GM12872 (cell line): ENCODE data around the gene IMPG1.

Experiments
- TF ChIP-seq, protein P1 (sequence below): IDR thresholded peaks from 3 replicates; pipeline ENCODE4 v1.5.1; 2011; ENCODE audit warnings: low read depth, mild to moderate bottlenecking, low read length, moderate library complexity; ENCODE audit not compliant: insufficient read depth

Gene IMPG1

DNA sequence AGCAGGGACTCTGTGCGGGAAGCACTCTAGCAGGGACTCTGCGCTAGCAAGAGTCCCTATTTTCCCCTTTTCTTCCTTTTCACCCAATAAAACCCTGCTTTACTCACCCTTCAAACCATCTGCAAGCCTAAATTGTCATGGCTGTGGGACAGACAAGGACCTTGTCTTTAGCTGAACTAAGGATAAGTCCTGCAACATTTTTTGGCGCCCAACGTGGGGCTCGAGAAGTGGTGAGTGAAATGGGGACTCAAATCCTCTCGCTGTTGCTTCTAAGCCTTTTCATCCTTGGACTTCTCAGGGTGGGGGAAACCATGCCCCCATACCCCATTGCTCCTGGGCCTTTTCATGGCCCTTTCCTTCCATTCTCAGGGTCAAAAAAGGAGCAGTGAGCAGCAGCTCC is 46.4 kb downstream of the IMPG1 start:
- TF ChIP-seq, protein P1, sequence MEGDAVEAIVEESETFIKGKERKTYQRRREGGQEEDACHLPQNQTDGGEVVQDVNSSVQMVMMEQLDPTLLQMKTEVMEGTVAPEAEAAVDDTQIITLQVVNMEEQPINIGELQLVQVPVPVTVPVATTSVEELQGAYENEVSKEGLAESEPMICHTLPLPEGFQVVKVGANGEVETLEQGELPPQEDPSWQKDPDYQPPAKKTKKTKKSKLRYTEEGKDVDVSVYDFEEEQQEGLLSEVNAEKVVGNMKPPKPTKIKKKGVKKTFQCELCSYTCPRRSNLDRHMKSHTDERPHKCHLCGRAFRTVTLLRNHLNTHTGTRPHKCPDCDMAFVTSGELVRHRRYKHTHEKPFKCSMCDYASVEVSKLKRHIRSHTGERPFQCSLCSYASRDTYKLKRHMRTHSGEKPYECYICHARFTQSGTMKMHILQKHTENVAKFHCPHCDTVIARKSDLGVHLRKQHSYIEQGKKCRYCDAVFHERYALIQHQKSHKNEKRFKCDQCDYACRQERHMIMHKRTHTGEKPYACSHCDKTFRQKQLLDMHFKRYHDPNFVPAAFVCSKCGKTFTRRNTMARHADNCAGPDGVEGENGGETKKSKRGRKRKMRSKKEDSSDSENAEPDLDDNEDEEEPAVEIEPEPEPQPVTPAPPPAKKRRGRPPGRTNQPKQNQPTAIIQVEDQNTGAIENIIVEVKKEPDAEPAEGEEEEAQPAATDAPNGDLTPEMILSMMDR: no peak

DNA sequence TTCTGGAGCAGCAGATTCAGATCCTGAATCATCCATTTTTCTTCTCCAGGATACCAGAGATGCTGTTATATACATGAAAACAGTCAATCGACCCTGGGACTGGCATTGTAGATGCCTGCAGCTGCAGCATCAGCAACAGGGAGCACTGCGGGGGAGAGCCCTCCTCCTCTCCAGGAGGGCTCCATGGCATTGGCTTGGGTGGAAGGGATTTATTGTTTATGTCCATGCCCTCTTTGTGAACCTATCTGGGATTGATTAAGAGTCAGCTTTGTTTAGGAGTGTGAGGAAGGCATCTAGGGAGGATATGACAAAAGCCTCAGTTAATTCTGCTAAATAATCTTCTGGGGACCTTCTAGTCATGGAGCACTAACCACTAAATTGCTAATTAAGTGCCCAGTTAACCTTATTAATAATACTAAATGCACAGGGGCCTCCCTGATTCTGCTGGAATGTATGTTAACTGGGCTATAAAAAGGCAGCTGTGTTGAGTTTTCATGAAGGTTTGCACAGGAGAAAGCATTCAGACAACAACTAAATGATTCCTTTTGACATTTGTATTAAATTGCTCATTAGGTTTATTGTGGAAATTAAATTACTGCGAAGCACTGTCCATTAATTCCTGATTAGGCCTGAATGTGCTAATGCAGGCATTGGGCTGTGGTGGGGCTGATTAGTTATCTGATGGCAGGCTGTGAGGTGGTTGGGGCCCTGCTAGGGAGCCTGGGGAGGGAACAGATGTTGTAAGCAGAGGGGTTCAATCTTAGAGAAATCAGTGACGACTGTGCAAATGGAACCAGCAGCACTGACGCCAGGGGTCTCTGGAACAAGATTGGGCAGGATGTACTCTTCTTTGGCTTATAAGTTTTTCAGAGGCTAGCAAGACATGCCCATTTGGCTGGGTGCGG is 57.6 kb downstream of the IMPG1 start:
- TF ChIP-seq, protein P1: no peak

DNA sequence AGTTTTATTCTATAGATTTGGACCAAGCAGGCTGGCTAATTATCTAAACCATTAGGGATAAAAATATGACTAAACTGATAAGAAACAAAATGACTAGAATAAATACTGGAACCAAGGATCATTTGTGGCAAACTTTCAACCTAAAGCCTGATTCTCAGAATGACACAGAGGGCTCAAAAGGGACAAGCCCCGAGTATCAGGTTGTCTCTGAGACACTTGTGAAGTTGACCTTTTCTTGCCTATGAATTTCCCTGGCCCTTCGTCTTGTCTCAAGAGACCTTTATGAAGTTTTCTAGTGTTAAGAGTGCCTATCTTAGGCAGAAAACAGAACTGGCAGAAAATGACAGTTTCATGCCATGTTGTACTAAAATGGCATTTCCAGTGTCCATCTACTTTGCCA is 68.3 kb downstream of the IMPG1 start:
- TF ChIP-seq, protein P1: no peak

DNA sequence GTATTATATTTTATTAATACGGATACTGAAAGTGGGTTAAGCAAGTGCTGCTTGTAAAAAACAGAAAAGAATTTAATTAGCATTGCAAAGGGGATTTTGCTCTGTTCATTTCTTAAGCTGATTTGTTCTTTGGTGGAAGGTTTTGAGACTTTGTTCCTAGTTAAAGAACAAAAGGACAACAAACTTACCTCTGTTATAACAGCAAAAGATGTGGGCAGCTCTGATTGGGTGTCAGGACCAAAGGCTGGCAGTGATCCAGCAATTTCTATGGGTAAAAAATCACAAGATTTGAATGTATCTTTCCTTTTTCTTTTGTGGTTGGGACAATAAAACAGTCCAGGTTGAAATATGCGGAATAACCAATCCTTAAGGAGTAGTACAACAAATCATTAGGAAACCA is 68.8 kb downstream of the IMPG1 start:
- TF ChIP-seq, protein P1: no peak

DNA sequence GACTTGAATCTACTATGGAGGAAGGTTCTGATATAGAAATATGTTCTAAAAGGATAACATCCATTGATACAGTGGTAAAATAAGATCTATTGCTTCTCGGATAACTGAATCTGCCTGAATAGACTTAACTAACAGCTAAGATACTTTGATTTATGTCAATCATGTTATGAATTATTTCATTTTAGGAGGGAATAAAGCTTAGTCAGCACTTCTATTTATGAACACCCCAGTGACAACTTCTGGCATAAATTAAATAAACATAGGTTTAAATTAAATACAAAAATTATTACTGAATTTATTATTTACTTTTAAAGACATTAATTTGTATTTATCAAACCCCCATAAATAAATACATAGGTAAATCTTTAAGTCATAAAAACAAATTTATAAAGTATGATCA is 69.3 kb downstream of the IMPG1 start:
- TF ChIP-seq, protein P1: no peak

DNA sequence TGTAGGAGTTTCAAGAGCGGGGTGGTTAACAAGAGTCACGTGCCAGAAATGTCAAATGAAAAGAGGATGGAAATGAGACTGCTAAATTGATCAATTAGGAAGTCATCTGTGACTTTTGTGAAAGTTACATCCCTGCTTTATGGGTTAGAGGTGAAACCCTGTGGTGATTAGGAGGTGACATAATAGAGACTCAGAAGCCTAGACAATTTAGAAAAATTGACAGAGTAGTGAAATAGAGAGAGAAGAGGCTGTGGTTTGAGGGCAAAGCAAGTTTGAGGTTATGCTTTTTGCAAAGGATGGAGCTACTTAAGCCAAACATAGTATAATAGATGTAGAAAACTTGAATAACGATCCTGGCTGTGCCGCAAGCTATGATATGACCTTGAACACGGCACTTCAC is 71.8 kb downstream of the IMPG1 start:
- TF ChIP-seq, protein P1: no peak

DNA sequence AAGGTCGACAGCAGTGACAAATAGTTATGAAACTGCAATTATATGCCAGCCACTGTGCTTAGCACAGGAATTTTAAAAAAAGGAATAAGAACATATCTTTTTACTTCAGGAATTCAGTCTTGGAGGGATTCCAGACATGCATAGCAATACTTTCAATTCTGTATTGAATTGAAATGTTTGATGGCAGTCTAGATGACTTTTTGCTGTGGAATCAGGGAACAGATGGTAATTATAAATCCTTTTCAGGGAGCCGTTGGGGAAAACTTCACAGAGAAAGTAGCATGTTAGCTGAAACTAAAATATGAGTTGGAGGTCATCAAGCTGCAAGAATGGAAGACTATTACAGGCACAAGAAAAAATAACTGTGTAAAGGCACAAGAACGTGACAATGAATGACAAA is 74.8 kb downstream of the IMPG1 start:
- TF ChIP-seq, protein P1: no peak
